ENCODE measurements around the gene ZBTB12. TPM values are rescaled to one million over a fixed set of nuclear protein-coding genes. Genes with fewer than 3 reads are reported as not detected.

ZBTB12 gene
- total and polyA plus RNA-seq, 7 donors, result 0.83 to 4.3 (median 1.2) TPM

- Histone ChIP-seq H3K4me3 (peak within 1 kb of the TSS in 3 of 4 donors; percentile 6 to 31 (median 16)), H3K36me3 (no peaks in the 10 kb centered on the region), H3K9me3 (no peaks in the 10 kb centered on the region), H3K27ac (no peak within 1 kb of the TSS), H3K4me1 (no peaks in the 10 kb centered on the region), H3K27me3 (no peaks in the 10 kb centered on the region)
- TF ChIP-seq POLR2AphosphoS5 (IDR thresholded peaks at IDR 0.05) (no peak), EP300 (IDR thresholded peaks at IDR 0.05) (no peak), POLR2A (IDR thresholded peaks at IDR 0.05) (no peak)
- TF ChIP-seq, protein P1, sequence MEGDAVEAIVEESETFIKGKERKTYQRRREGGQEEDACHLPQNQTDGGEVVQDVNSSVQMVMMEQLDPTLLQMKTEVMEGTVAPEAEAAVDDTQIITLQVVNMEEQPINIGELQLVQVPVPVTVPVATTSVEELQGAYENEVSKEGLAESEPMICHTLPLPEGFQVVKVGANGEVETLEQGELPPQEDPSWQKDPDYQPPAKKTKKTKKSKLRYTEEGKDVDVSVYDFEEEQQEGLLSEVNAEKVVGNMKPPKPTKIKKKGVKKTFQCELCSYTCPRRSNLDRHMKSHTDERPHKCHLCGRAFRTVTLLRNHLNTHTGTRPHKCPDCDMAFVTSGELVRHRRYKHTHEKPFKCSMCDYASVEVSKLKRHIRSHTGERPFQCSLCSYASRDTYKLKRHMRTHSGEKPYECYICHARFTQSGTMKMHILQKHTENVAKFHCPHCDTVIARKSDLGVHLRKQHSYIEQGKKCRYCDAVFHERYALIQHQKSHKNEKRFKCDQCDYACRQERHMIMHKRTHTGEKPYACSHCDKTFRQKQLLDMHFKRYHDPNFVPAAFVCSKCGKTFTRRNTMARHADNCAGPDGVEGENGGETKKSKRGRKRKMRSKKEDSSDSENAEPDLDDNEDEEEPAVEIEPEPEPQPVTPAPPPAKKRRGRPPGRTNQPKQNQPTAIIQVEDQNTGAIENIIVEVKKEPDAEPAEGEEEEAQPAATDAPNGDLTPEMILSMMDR (IDR thresholded peaks at IDR 0.05), result no peak
- DNase-seq, result no peak
- intact Hi-C loops (cut with DNase I), result no loop called here
- 44 to 60% methylated on average over 11 of the region's 11 CpGs for WGBS, 2 donors
Measured at GRCh38 chr6:31927242-31927862, 25.5 kb upstream of the ZBTB12 start, which contains the start of gene C2. Gene C2 (plus strand): TSS chr6:31927717. CDS start chr6:31927753, 36 bp downstream.

GRCh38 chr6:31922942-31923341 is 21.1 kb upstream of the ZBTB12 start:
- DNase-seq, result no peak
- intact Hi-C loops (cut with DNase I), result no loop called here

DNA sequence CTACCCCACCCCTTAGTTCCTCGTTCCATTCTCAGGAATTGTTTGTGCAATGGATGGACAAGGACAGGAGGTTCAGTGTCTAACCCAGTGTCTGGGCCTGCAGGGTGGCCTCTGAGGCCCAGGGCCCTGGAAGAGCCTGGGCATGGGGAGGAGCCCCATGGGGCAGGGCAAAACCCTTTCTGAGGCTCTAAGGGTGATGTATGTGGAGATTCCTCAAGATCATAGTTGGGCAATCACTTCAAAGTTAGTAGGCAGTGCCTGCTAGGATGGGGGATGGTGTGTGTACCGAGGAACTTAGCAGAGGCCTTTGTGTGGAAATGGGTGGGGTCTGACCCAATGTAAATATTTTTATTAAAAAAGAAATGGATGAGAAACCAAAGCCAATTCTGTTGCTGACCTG is 18.9 kb upstream of the ZBTB12 start:
- 64 to 86% methylated on average over 2 of the region's 2 CpGs for WGBS, 2 donors
- no peak overlapping the region for H3K4me3 ChIP-seq
- no peaks in the 10 kb centered on the region for H3K4me1 ChIP-seq
- H3K36me3 ChIP-seq, result no peaks in the 10 kb centered on the region
- H3K9me3 ChIP-seq, result no peaks in the 10 kb centered on the region
- intact Hi-C loops (cut with DNase I), result no loop called here
- no peaks in the 10 kb centered on the region for H3K27me3 ChIP-seq
- DNase-seq, result no peak
- no peak overlapping the region for H3K27ac ChIP-seq
- TF ChIP-seq POLR2AphosphoS5 (IDR thresholded peaks at IDR 0.05) (no peak), POLR2A (IDR thresholded peaks at IDR 0.05) (no peak), EP300 (IDR thresholded peaks at IDR 0.05) (no peak)
- TF ChIP-seq, protein P1 (IDR thresholded peaks at IDR 0.05), result no peak

More at GRCh38 chr6:31922942-31923341, 21.1 kb upstream of the ZBTB12 start:
- Histone ChIP-seq H3K27ac (no peak overlapping the region), H3K4me1 (no peaks in the 10 kb centered on the region), H3K27me3 (no peaks in the 10 kb centered on the region), H3K9me3 (no peaks in the 10 kb centered on the region), H3K4me3 (no peak overlapping the region), H3K36me3 (no peaks in the 10 kb centered on the region)
- TF ChIP-seq EP300 (IDR thresholded peaks at IDR 0.05) (no peak), POLR2AphosphoS5 (IDR thresholded peaks at IDR 0.05) (no peak), POLR2A (IDR thresholded peaks at IDR 0.05) (no peak)
- TF ChIP-seq, protein P1 (IDR thresholded peaks at IDR 0.05), result no peak
- 18 to 26% methylated on average over 5 of the region's 5 CpGs for WGBS, 2 donors

DNA sequence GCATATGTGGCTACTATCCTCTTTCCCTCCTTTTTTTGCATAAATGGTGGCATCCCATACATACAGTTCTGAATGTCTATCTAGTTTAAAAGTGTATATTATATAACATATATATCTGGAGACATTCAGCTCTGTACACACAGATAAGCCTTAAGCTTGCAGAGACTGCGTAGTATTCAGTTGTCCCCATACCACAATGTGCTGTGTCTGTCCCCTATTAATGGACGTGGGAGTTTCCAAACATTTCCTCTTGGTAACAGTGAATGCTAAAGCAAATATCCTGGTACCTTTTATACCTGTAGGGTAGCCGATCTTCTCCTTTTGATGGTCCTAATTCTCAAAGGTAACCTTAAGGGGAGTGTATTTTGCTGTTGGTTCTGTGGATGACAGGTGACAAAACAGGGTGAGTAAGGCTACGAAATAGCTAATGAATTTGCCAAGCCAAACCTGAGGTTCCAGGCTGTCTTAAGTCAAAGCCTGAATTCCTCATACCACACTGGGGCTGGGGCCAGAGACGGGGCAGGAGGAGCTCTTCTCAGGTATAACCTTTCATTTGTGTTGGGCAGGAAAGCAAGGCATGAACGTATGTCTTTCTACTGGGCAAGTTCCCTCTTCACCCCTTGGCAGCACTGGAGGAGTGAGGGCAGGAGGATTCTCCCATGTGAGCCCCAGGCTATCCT is 17.9 kb upstream of the ZBTB12 start:
- Histone ChIP-seq H3K27ac (no peak overlapping the region), H3K9me3 (no peaks in the 10 kb centered on the region), H3K27me3 (no peaks in the 10 kb centered on the region), H3K4me1 (no peaks in the 10 kb centered on the region), H3K4me3 (no peak overlapping the region), H3K36me3 (no peaks in the 10 kb centered on the region)
- no peak for DNase-seq
- 86 to 89% methylated on average over 6 of the region's 6 CpGs for WGBS, 2 donors
- intact Hi-C loops (cut with DNase I), result no loop called here
- TF ChIP-seq POLR2A (IDR thresholded peaks at IDR 0.05), result no peak

DNA sequence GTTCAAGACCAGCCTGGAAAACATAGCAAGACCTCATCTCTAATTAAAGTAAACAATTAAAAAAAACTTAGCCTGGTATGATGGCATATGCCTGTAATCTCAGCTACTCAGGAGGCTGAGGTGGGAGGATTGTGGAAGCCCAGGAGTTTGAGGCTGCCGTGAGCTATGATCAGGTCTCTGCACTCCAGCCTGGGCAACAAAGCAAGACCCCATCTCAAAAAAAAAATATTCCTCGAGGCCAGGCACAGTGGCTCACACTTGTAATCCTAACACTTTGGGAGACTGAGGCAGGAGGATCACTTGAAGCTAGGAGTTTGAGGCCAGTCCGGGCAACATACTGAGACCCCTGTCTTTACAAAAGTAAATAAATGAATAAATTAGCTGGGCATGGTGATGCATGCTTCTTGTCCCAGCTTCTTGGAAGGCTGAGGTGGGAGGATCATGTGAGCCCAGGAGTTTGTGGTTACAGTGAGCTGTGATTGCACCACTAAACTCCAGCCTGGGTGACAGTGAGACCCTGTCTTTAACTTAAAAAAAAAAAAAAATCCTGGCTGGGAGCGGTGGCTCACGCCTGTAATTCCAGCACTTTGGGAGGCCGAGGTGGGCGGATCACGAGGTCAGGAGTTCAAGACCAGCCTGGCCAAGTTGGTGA is 16.3 kb upstream of the ZBTB12 start:
- TF ChIP-seq EP300 (IDR thresholded peaks at IDR 0.05), result no peak
- TF ChIP-seq POLR2A (IDR thresholded peaks at IDR 0.05), result no peak
- TF ChIP-seq POLR2AphosphoS5 (IDR thresholded peaks at IDR 0.05), result no peak
- TF ChIP-seq, protein P1 (IDR thresholded peaks at IDR 0.05), result no peak
- Histone ChIP-seq H3K27ac (no peak overlapping the region), H3K27me3 (no peaks in the 10 kb centered on the region), H3K4me1 (no peaks in the 10 kb centered on the region), H3K9me3 (no peaks in the 10 kb centered on the region), H3K36me3 (no peaks in the 10 kb centered on the region), H3K4me3 (no peak overlapping the region)
- no peak for DNase-seq
- intact Hi-C loops (cut with DNase I), result no loop called here
- 78 to 87% methylated on average over 8 of the region's 8 CpGs for WGBS, 2 donors
